GM04503 (cell line): ENCODE results near the gene ARHGAP24.

Source experiments
- DNase-seq: peaks from one replicate; pipeline ENCODE4 v3.0.0-alpha.2; 2012; ENCODE audit warnings: low read depth

The ARHGAP24 gene

GRCh38 chr4:85740431-85740861, 265.5 kb downstream of the ARHGAP24 start:
- DNase-seq: no peak

GRCh38 chr4:85741381-85741780, 266.4 kb downstream of the ARHGAP24 start:
- DNase-seq: no peak

GRCh38 chr4:85741921-85742591, 267.1 kb downstream of the ARHGAP24 start:
- DNase-seq: no peak

- DNase-seq: no peak
These were observed 270.0 kb downstream of the ARHGAP24 start for GRCh38 chr4:85744950-85745349.

GRCh38 chr4:85745939-85746338, 271.0 kb downstream of the ARHGAP24 start:
- no peak for DNase-seq

- DNase-seq: no peak
These were observed 273.0 kb downstream of the ARHGAP24 start for GRCh38 chr4:85747882-85748491.

- no peak for DNase-seq
These were observed 273.7 kb downstream of the ARHGAP24 start for GRCh38 chr4:85748654-85749053.

GRCh38 chr4:85751866-85752265, 276.9 kb downstream of the ARHGAP24 start:
- DNase-seq: no peak

- no peak for DNase-seq
These were observed 280.3 kb downstream of the ARHGAP24 start for GRCh38 chr4:85755285-85755684.

GRCh38 chr4:85756938-85757337, 282.0 kb downstream of the ARHGAP24 start:
- no peak for DNase-seq

GRCh38 chr4:85759388-85759787, 284.4 kb downstream of the ARHGAP24 start:
- DNase-seq: no peak

GRCh38 chr4:85760511-85760910, 285.6 kb downstream of the ARHGAP24 start:
- DNase-seq: no peak

GRCh38 chr4:85761803-85762528, 287.0 kb downstream of the ARHGAP24 start:
- DNase-seq: no peak

GRCh38 chr4:85762529-85762871, 287.6 kb downstream of the ARHGAP24 start:
- no peak for DNase-seq

GRCh38 chr4:85763202-85763601, 288.3 kb downstream of the ARHGAP24 start:
- no peak for DNase-seq

- DNase-seq: no peak
These were observed 292.7 kb downstream of the ARHGAP24 start for GRCh38 chr4:85767649-85768048.

GRCh38 chr4:85769009-85769408, 294.1 kb downstream of the ARHGAP24 start:
- DNase-seq: no peak

GRCh38 chr4:85772470-85772869, 297.5 kb downstream of the ARHGAP24 start:
- DNase-seq: no peak

GRCh38 chr4:85773372-85773771, 298.4 kb downstream of the ARHGAP24 start:
- no peak for DNase-seq

- DNase-seq: no peak
These were observed 299.1 kb downstream of the ARHGAP24 start for GRCh38 chr4:85774000-85774399.

GRCh38 chr4:85774489-85774888, 299.5 kb downstream of the ARHGAP24 start:
- no peak for DNase-seq

- no peak for DNase-seq
These were observed 301.1 kb downstream of the ARHGAP24 start for GRCh38 chr4:85776096-85776495.

GRCh38 chr4:85776579-85776978, 301.6 kb downstream of the ARHGAP24 start:
- no peak for DNase-seq
